Activated CD8-positive, alpha-beta memory T cell treated with anti-CD3 and anti-CD28 coated beads for 1 hour (primary cell): Measurements from ENCODE around the gene PLEKHH2.

Experiments
- DNase-seq, 2 donors: peaks; one replicate each; pipeline ENCODE4 v3.0.0-alpha.2; 2020; ENCODE audit warnings: low read depth in 1 of 2; ENCODE audit errors: extremely low read depth in 1 of 2

The PLEKHH2 gene

GRCh38 chr2:43802135-43802534 lies 165.1 kb downstream of the PLEKHH2 start:
- no peak for DNase-seq

- DNase-seq, result no peak
These were observed 166.1 kb downstream of the PLEKHH2 start for GRCh38 chr2:43803113-43803512.

- no peak for DNase-seq
These were observed 169.6 kb downstream of the PLEKHH2 start for GRCh38 chr2:43806719-43807031.

GRCh38 chr2:43810452-43810851 lies 173.4 kb downstream of the PLEKHH2 start:
- no peak for DNase-seq

GRCh38 chr2:43810888-43811287 lies 173.8 kb downstream of the PLEKHH2 start:
- DNase-seq, result no peak

- no peak for DNase-seq
These were observed 174.9 kb downstream of the PLEKHH2 start for GRCh38 chr2:43812006-43812405.

GRCh38 chr2:43812947-43813346 lies 175.9 kb downstream of the PLEKHH2 start:
- DNase-seq, result no peak

GRCh38 chr2:43814711-43815110 lies 177.7 kb downstream of the PLEKHH2 start:
- no peak for DNase-seq
